K562 (cell line): ENCODE measurements around the gene ZSCAN22.

Experiments used
- CEBPB ChIP-seq: fragments of 450-650 bp; IDR thresholded peaks from 2 replicates; pipeline ENCODE4 v1.6.1; 2016; ENCODE audit warnings: missing genetic modification characterization, missing compliant biosample characterization
- CHD4 ChIP-seq: fragments of 200-600 bp; sonication (generic); IDR thresholded peaks from 3 replicates; pipeline ENCODE4 v1.6.1; 2012; ENCODE audit warnings: low read depth, mild to moderate bottlenecking, mixed read lengths, low read length, inconsistent platforms; ENCODE audit not compliant: insufficient read depth, insufficient replicate concordance, poor library complexity, severe bottlenecking
- CTCF ChIP-seq, 3 experiments: IDR thresholded peaks in 2 of 3; conservative IDR thresholded peaks in 1 of 3; 2 replicates each; pipeline ENCODE4 v1.5.1; 2011 to 2012; ENCODE audit warnings: low read length in 3 of 3, mild to moderate bottlenecking in 3 of 3, control low read depth in 2 of 3, improper control_type of control experiment in 1 of 3, inconsistent platforms in 1 of 3, low read depth in 1 of 3, mixed read lengths in 1 of 3, moderate library complexity in 1 of 3; ENCODE audit not compliant: insufficient read depth in 2 of 3
- E2F4 ChIP-seq: sonication (generic); formaldehyde crosslinking; IDR thresholded peaks from 2 replicates; pipeline ENCODE4 v1.8.0; 2022; ENCODE audit warnings: mild to moderate bottlenecking, low read depth, missing genetic modification reagents
- EHMT2 ChIP-seq: fragments of 450-650 bp; IDR thresholded peaks from 2 replicates; pipeline ENCODE4 v1.6.1; 2018; ENCODE audit warnings: antibody characterized with exemption
- FOXJ3 ChIP-seq: sonication (generic); formaldehyde crosslinking; IDR thresholded peaks from 2 replicates; pipeline ENCODE4 v1.4.0; 2020; ENCODE audit warnings: mild to moderate bottlenecking, missing genetic modification reagents
- FOXP4 ChIP-seq: sonication (generic); formaldehyde crosslinking; IDR thresholded peaks from 2 replicates; pipeline ENCODE4 v1.8.0; 2022; ENCODE audit warnings: mild to moderate bottlenecking, missing genetic modification reagents, borderline replicate concordance
- NCOR1 ChIP-seq: fragments of 450-650 bp; IDR thresholded peaks from 2 replicates; pipeline ENCODE4 v1.6.1; 2016; ENCODE audit warnings: mild to moderate bottlenecking, moderate library complexity
- PHF21A ChIP-seq: fragments of 450-650 bp; IDR thresholded peaks from 2 replicates; pipeline ENCODE4 v1.6.1; 2017; ENCODE audit warnings: low read depth, borderline replicate concordance
- POLR2A ChIP-seq: fragments of 450-650 bp; conservative IDR thresholded peaks from 2 replicates; pipeline ENCODE4 v1.6.1; 2016
- STAG1 ChIP-seq: sonication (generic); formaldehyde crosslinking; IDR thresholded peaks from 2 replicates; pipeline ENCODE4 v1.5.0; 2020; ENCODE audit warnings: missing genetic modification reagents, borderline replicate concordance
- TCF7 ChIP-seq: sonication (generic); IDR thresholded peaks from 2 replicates; pipeline ENCODE4 v1.6.1; 2016; ENCODE audit warnings: antibody characterized with exemption, borderline replicate concordance
- ZNF398 ChIP-seq: fragments of 250-450 bp; sonication (Bioruptor Pico); IDR thresholded peaks from 2 replicates; pipeline ENCODE4 v1.8.0; 2021; ENCODE audit warnings: moderate library complexity, mild to moderate bottlenecking, inconsistent platforms

GRCh38 chr19:58294743-58295374 lies 31.9 kb upstream of the ZSCAN22 start:
- TF ChIP-seq CTCF (IDR thresholded peaks at IDR 0.05 in 2 of 3, conservative IDR thresholded peaks at IDR 0.05 in 1 of 3; ENCODE audit: insufficient read depth in 2 of 3, low read depth in 1 of 3, low read length in 3 of 3) = no peak
- TF ChIP-seq FOXJ3 (CRISPR knock-in tag) = no peak
- TF ChIP-seq NCOR1 = no peak
- no peak for TF ChIP-seq FOXP4 (CRISPR knock-in tag)
- no peak for TF ChIP-seq CHD4
- TF ChIP-seq PHF21A = no peak
- no peak for TF ChIP-seq E2F4
- no peak for TF ChIP-seq POLR2A
- no peak for TF ChIP-seq CEBPB (tag)
- TF ChIP-seq ZNF398 (CRISPR knock-in tag) = no peak
- TF ChIP-seq TCF7 = no peak
- TF ChIP-seq EHMT2 = no peak
- TF ChIP-seq STAG1 (CRISPR knock-in tag) = no peak
